PFSK-1 (cell line): ENCODE data around the gene ITGBL1.

Source experiments
- FOXP2 ChIP-seq: optimal IDR thresholded peaks from 2 replicates; pipeline ENCODE3; 2011; ENCODE audit warnings: borderline replicate concordance, control low read depth, inconsistent platforms; ENCODE audit not compliant: insufficient read depth; ENCODE audit errors: extremely low read length, extremely low read depth
- POLR2AphosphoS5 ChIP-seq: IDR thresholded peaks from 2 replicates; pipeline ENCODE4 v1.6.1; 2012; ENCODE audit warnings: low read depth, mild to moderate bottlenecking, control low read depth, low read length, moderate library complexity
- REST ChIP-seq, 2 experiments: IDR thresholded peaks; 2 replicates each; pipeline versions ENCODE4 v1.6.1 to v1.8.0; 2011 to 2012; ENCODE audit warnings: low read depth in 2 of 2, low read length in 2 of 2, control low read depth in 1 of 2, inconsistent platforms in 1 of 2, mild to moderate bottlenecking in 1 of 2, moderate library complexity in 1 of 2; ENCODE audit not compliant: insufficient read depth in 1 of 2
- SIN3A ChIP-seq: IDR thresholded peaks from 2 replicates; pipeline ENCODE4 v1.6.1; 2012; ENCODE audit warnings: mild to moderate bottlenecking, low read length, moderate library complexity, borderline replicate concordance; ENCODE audit not compliant: insufficient read depth
- TAF1 ChIP-seq: IDR thresholded peaks from 2 replicates; pipeline ENCODE4 v1.6.1; 2012; ENCODE audit warnings: low read length, control low read depth, borderline replicate concordance; ENCODE audit not compliant: insufficient read depth

The ITGBL1 gene

GRCh38 chr13:101739382-101740178, 287.1 kb downstream of the ITGBL1 start:
- TF ChIP-seq REST (IDR thresholded peaks at IDR 0.05; ENCODE audit: insufficient read depth in 1 of 2, low read depth in 2 of 2, low read length in 2 of 2) (no peak), TAF1 (no peak), POLR2AphosphoS5 (no peak), SIN3A (no peak), FOXP2 (no peak)

- TF ChIP-seq FOXP2 (no peak), TAF1 (no peak), REST (IDR thresholded peaks at IDR 0.05; ENCODE audit: insufficient read depth in 1 of 2, low read depth in 2 of 2, low read length in 2 of 2) (no peak), SIN3A (no peak), POLR2AphosphoS5 (no peak)
Measured at GRCh38 chr13:101746513-101746912, 294.0 kb downstream of the ITGBL1 start.

- no peak for TF ChIP-seq TAF1
- no peak for TF ChIP-seq FOXP2
- no peak for TF ChIP-seq POLR2AphosphoS5
Measured at GRCh38 chr13:101747039-101747438, 294.6 kb downstream of the ITGBL1 start.

- TF ChIP-seq SIN3A, result no peak
- TF ChIP-seq POLR2AphosphoS5, result no peak
- TF ChIP-seq FOXP2, result no peak
- TF ChIP-seq TAF1, result no peak
- TF ChIP-seq REST (IDR thresholded peaks at IDR 0.05; ENCODE audit: insufficient read depth in 1 of 2, low read depth in 2 of 2, low read length in 2 of 2), result no peak
Measured at GRCh38 chr13:101749584-101749983, 297.1 kb downstream of the ITGBL1 start.

GRCh38 chr13:101751488-101751887, 299.0 kb downstream of the ITGBL1 start:
- no peak for TF ChIP-seq REST (IDR thresholded peaks at IDR 0.05; ENCODE audit: insufficient read depth in 1 of 2, low read depth in 2 of 2, low read length in 2 of 2)
- no peak for TF ChIP-seq SIN3A
- no peak for TF ChIP-seq TAF1
- no peak for TF ChIP-seq POLR2AphosphoS5
- TF ChIP-seq FOXP2, result no peak
